NCI-H2227 (cell line): ENCODE measurements around the gene RCN1.
A peak's percentile ranks its signal among the peaks of the same experiment; 100 is the strongest.
"Not testable (repeated sequence)": the region's sequence is repeated elsewhere in the genome, so short reads cannot be mapped to it uniquely, and the experiment has no call there.

Source experiments
- DNase-seq: peaks from one replicate; lab custom pipeline; 2025; ENCODE audit not compliant: unreplicated experiment; lab: John Stamatoyannopoulos, UW

Gene RCN1

GRCh38 chr11:32109592-32109991 lies 18.7 kb downstream of the RCN1 start:
- DNase-seq: no peak

GRCh38 chr11:32110795-32111194 lies 19.9 kb downstream of the RCN1 start:
- DNase-seq: peak; percentile 5

GRCh38 chr11:32113200-32113919 lies 22.5 kb downstream of the RCN1 start:
- no peak for DNase-seq

GRCh38 chr11:32113920-32114203 lies 23.0 kb downstream of the RCN1 start:
- DNase-seq: no peak

GRCh38 chr11:32115446-32115845 lies 24.6 kb downstream of the RCN1 start:
- no peak for DNase-seq

- DNase-seq: no peak
Observed at GRCh38 chr11:32116668-32117067, 25.8 kb downstream of the RCN1 start.

GRCh38 chr11:32118025-32118974 lies 27.4 kb downstream of the RCN1 start:
- no peak for DNase-seq

- not testable (repeated sequence) for DNase-seq
Observed at GRCh38 chr11:32119139-32119538, 28.3 kb downstream of the RCN1 start.

GRCh38 chr11:32121012-32121411 lies 30.1 kb downstream of the RCN1 start:
- DNase-seq: no peak

GRCh38 chr11:32122200-32122599 lies 31.3 kb downstream of the RCN1 start:
- no peak for DNase-seq

GRCh38 chr11:32131321-32131720 lies 40.4 kb downstream of the RCN1 start:
- DNase-seq: no peak

- no peak for DNase-seq
Observed at GRCh38 chr11:32136657-32137056, 45.8 kb downstream of the RCN1 start.

GRCh38 chr11:32137263-32137662 lies 46.4 kb downstream of the RCN1 start:
- DNase-seq: no peak

GRCh38 chr11:32137869-32138268 lies 47.0 kb downstream of the RCN1 start:
- no peak for DNase-seq

- no peak for DNase-seq
Observed at GRCh38 chr11:32138902-32139301, 48.0 kb downstream of the RCN1 start.

- no peak for DNase-seq
Observed at GRCh38 chr11:32139896-32140520, 49.1 kb downstream of the RCN1 start.

GRCh38 chr11:32141745-32142546 lies 51.1 kb downstream of the RCN1 start:
- no peak for DNase-seq

GRCh38 chr11:32143378-32143777 lies 52.5 kb downstream of the RCN1 start:
- no peak for DNase-seq

- DNase-seq: no peak
Observed at GRCh38 chr11:32145282-32145681, 54.4 kb downstream of the RCN1 start.

GRCh38 chr11:32148895-32149294 lies 58.0 kb downstream of the RCN1 start:
- DNase-seq: no peak

- DNase-seq: no peak
Observed at GRCh38 chr11:32149748-32150147, 58.9 kb downstream of the RCN1 start.
